OCI-LY7 (cell line): ENCODE results near the gene ZFP36L2.

Experiments used
- CTCF ChIP-seq: fragments of 200-600 bp; sonication (generic); conservative IDR thresholded peaks from 2 replicates; pipeline ENCODE4 v1.5.1; 2014; ENCODE audit warnings: mild to moderate bottlenecking, antibody characterized with exemption, low read length, moderate library complexity, mixed read lengths
- EZH2phosphoT487 ChIP-seq: fragments of 200-600 bp; sonication (generic); IDR thresholded peaks from 2 replicates; pipeline ENCODE4 v1.6.1; 2018; ENCODE audit warnings: low read depth, borderline replicate concordance, mild to moderate bottlenecking, mixed run types, antibody characterized with exemption, low read length, moderate library complexity, mixed read lengths

GRCh38 chr2:43254331-43254730 lies 27.9 kb upstream of the ZFP36L2 start:
- TF ChIP-seq CTCF = no peak
- TF ChIP-seq EZH2phosphoT487 = no peak
